ENCODE results near the gene ADARB2. TPM values are rescaled to one million over a fixed set of nuclear protein-coding genes. Genes with fewer than 3 reads are reported as not detected.

ADARB2 gene
- total and polyA plus RNA-seq, 11 donors, result 0.07 to 1.2 (median 0.28) TPM; not detected in 4

GRCh38 chr10:1272777-1273161 lies 464.6 kb downstream of the ADARB2 start:
- ATAC-seq, result no peak
- no peak for DNase-seq
- Histone ChIP-seq H3K27me3 (no peaks in the 10 kb centered on the region), H3K4me1 (no peaks in the 10 kb centered on the region), H3K4me3 (no peak overlapping the region), H3K27ac (no peak overlapping the region), H3K9me3 (no peaks in the 10 kb centered on the region), H3K36me3 (no peaks in the 10 kb centered on the region)
- WGBS, 4 donors, result 73 to 88% (median 79%) methylated on average over 7 to 9 of the region's 9 CpGs
- TF ChIP-seq POLR2A (IDR thresholded peaks at IDR 0.05) (no peak), CTCF (IDR thresholded peaks at IDR 0.05) (no peak)
- intact Hi-C loops (cut with DNase I), result no loop called here

- intact Hi-C loops (cut with DNase I), result no loop called here
- Histone ChIP-seq H3K36me3 (no peaks in the 10 kb centered on the region), H3K9me3 (no peaks in the 10 kb centered on the region), H3K4me1 (no peaks in the 10 kb centered on the region), H3K4me3 (no peak overlapping the region), H3K27ac (no peak overlapping the region), H3K27me3 (no peaks in the 10 kb centered on the region)
- DNase-seq (no peak), ATAC-seq (no peak)
- 54 to 65% (median 62%) methylated on average over 10 to 12 of the region's 12 CpGs for WGBS, 4 donors
- TF ChIP-seq POLR2A (IDR thresholded peaks at IDR 0.05) (no peak), CTCF (IDR thresholded peaks at IDR 0.05) (no peak)
Measured at GRCh38 chr10:1272079-1272776, 465.1 kb downstream of the ADARB2 start.

GRCh38 chr10:1270906-1271305 lies 466.4 kb downstream of the ADARB2 start:
- Histone ChIP-seq H3K27me3 (no peaks in the 10 kb centered on the region), H3K9me3 (no peaks in the 10 kb centered on the region), H3K4me3 (no peak overlapping the region), H3K4me1 (no peaks in the 10 kb centered on the region), H3K27ac (no peak overlapping the region), H3K36me3 (no peaks in the 10 kb centered on the region)
- intact Hi-C loops (cut with DNase I), result no loop called here
- DNase-seq (no peak), ATAC-seq (no peak)
- TF ChIP-seq POLR2A (IDR thresholded peaks at IDR 0.05), result no peak
- no peak for TF ChIP-seq CTCF (IDR thresholded peaks at IDR 0.05)
- WGBS, 4 donors, result 90 to 91% (median 90%) methylated on average over 15 of the region's 15 CpGs

GRCh38 chr10:1270490-1270889 lies 466.8 kb downstream of the ADARB2 start:
- Histone ChIP-seq H3K27me3 (no peaks in the 10 kb centered on the region), H3K27ac (no peak overlapping the region), H3K9me3 (no peaks in the 10 kb centered on the region), H3K36me3 (no peaks in the 10 kb centered on the region), H3K4me3 (no peak overlapping the region), H3K4me1 (no peaks in the 10 kb centered on the region)
- TF ChIP-seq CTCF (IDR thresholded peaks at IDR 0.05), result no peak
- no peak for TF ChIP-seq POLR2A (IDR thresholded peaks at IDR 0.05)
- intact Hi-C loops (cut with DNase I), result no loop called here
- DNase-seq (no peak), ATAC-seq (no peak)
- 82 to 91% (median 88%) methylated on average over 9 of the region's 9 CpGs for WGBS, 4 donors
